Fibroblast of lung (primary cell): ENCODE data around the gene USP6NL. TPM values are rescaled to one million over a fixed set of nuclear protein-coding genes. Genes with fewer than 3 reads are reported as not detected.

Source experiments
- DNase-seq, 2 donors: peaks; one replicate each; pipeline versions ENCODE4 v3.0.0 to v3.0.0-alpha.2; 2010; ENCODE audit warnings: low read depth in 2 of 2
- H2AFZ ChIP-seq: 2 replicates; pipeline ENCODE4 v1.5.1; 2012; ENCODE audit warnings: low read length, control low read depth, inconsistent platforms
- H3K27ac ChIP-seq: 2 replicates; pipeline ENCODE4 v1.5.1; 2011; ENCODE audit warnings: low read length, control low read depth; ENCODE audit not compliant: insufficient read depth
- H3K27me3 ChIP-seq: 2 replicates; pipeline ENCODE4 v1.5.1; 2011; ENCODE audit warnings: mild to moderate bottlenecking, low read length; ENCODE audit not compliant: control insufficient read depth, insufficient read depth
- H3K36me3 ChIP-seq: 2 replicates; pipeline ENCODE4 v1.5.1; 2011; ENCODE audit warnings: low read length; ENCODE audit not compliant: control insufficient read depth, insufficient read depth
- H3K4me1 ChIP-seq: 2 replicates; pipeline ENCODE4 v1.5.1; 2011; ENCODE audit warnings: low read length; ENCODE audit not compliant: control insufficient read depth, insufficient read depth; ENCODE audit errors: extremely low read depth
- H3K4me2 ChIP-seq: 2 replicates; pipeline ENCODE4 v1.5.1; 2011; ENCODE audit warnings: low read length, control low read depth; ENCODE audit not compliant: insufficient read depth; ENCODE audit errors: extremely low read depth
- H3K4me3 ChIP-seq, 4 experiments: fragments of 200-600 bp in 1 of 4; sonication (generic) in 1 of 4; replicated peaks in 1 of 4; 2 replicates each; pipeline ENCODE4 v1.5.1; 2011 to 2016; ENCODE audit warnings: low read length in 4 of 4, low read depth in 3 of 4, mild to moderate bottlenecking in 3 of 4, control low read depth in 2 of 4, inconsistent platforms in 1 of 4, mixed read lengths in 1 of 4; ENCODE audit not compliant: insufficient read depth in 1 of 4; ENCODE audit errors: control extremely low read depth in 1 of 4
- H3K79me2 ChIP-seq: 2 replicates; pipeline ENCODE4 v1.5.1; 2012; ENCODE audit warnings: mild to moderate bottlenecking, low read length, inconsistent platforms; ENCODE audit not compliant: control insufficient read depth, insufficient read depth
- H3K9ac ChIP-seq: 2 replicates; pipeline ENCODE4 v1.5.1; 2011; ENCODE audit warnings: mild to moderate bottlenecking, low read length, control low read depth; ENCODE audit not compliant: insufficient read depth
- H3K9me3 ChIP-seq: 2 replicates; pipeline ENCODE4 v1.5.1; 2012; ENCODE audit warnings: low read depth, low read length; ENCODE audit not compliant: control insufficient read depth, insufficient read depth
- H4K20me1 ChIP-seq: 2 replicates; pipeline ENCODE4 v1.5.1; 2011; ENCODE audit warnings: low read length; ENCODE audit not compliant: control insufficient read depth, insufficient read depth; ENCODE audit errors: extremely low read depth
- CTCF ChIP-seq, 2 donors: IDR thresholded peaks in 1 of 2; conservative IDR thresholded peaks in 1 of 2; 1 replicate in 1 of 2; 2 replicates in 1 of 2; pipeline ENCODE4 v1.5.1; 2011 to 2012; ENCODE audit warnings: low read length in 2 of 2, control low read depth in 1 of 2, inconsistent platforms in 1 of 2, low read depth in 1 of 2, mild to moderate bottlenecking in 1 of 2
- EZH2 ChIP-seq: IDR thresholded peaks from 2 replicates; pipeline ENCODE4 v1.5.1; 2012; ENCODE audit warnings: low read length, control low read depth, mild to moderate bottlenecking; ENCODE audit errors: missing control alignments
- polyA plus RNA-seq, 2 donors: library from polyadenylated mRNA; depleted of rRNA in 1 of 2; stranded (reverse) in 1 of 2; unstranded in 1 of 2; fragments of >200 nt; gene quantifications; 2 replicates each; pipeline ENCODE4 v1.2.1, GENCODE V29; 2011 to 2012; ENCODE audit warnings: missing spikeins in 1 of 2
- total RNA-seq: library from RNA; depleted of rRNA; stranded (reverse); fragments of >200 nt; gene quantifications from 2 replicates; pipeline ENCODE4 v1.2.1, GENCODE V29; 2014

USP6NL gene
- total and polyA plus RNA-seq, 2 donors (not counting 1 experiment from before 2014, with no cell fraction given), result 8.9 to 13.4 TPM

DNA sequence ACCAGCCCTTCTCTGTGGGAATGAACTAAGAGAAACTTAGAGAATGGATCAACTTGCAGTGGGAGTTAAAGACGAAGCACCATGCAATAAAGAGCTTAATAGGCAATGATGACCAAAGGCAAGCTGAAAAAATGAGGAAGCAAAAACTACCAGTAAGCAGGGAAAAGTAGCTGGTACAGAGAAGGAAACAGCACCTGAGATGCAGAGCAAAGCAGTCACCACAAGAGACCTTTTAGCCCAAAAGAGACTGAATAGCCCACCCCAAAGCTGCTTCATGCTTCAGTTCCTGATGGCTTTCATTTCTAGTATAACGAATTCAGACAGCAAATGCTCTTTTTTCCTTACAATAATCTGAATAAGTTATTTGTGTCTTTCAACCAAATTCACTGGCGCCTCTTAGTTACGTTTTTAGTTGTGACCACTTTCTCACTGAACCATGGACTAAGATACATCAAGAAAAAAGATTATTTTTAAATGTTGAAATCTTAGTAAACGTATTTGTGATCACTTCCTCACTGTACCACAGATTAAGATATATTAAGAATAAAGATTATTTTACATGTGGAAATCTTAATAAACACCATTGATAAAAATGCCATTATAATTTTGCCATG lies 76.0 kb downstream of the USP6NL start:
- Histone ChIP-seq H2AFZ (no peak overlapping the region), H3K4me2 (no peak overlapping the region), H3K36me3 (no peaks in the 10 kb centered on the region), H3K27ac (no peak overlapping the region), H3K4me1 (peaks cover 17% of the 10 kb centered on the region), H3K4me3 (no peak overlapping the region), H3K27me3 (no peaks in the 10 kb centered on the region), H3K9ac (no peak overlapping the region), H3K9me3 (no peaks in the 10 kb centered on the region), H4K20me1 (no peaks in the 10 kb centered on the region), H3K79me2 (no peaks in the 10 kb centered on the region)
- TF ChIP-seq CTCF (conservative IDR thresholded peaks at IDR 0.05 in 1 of 2, IDR thresholded peaks at IDR 0.05 in 1 of 2; ENCODE audit: low read depth in 1 of 2, low read length in 2 of 2), result no peak
- TF ChIP-seq EZH2, result no peak
- no peak for DNase-seq

DNA sequence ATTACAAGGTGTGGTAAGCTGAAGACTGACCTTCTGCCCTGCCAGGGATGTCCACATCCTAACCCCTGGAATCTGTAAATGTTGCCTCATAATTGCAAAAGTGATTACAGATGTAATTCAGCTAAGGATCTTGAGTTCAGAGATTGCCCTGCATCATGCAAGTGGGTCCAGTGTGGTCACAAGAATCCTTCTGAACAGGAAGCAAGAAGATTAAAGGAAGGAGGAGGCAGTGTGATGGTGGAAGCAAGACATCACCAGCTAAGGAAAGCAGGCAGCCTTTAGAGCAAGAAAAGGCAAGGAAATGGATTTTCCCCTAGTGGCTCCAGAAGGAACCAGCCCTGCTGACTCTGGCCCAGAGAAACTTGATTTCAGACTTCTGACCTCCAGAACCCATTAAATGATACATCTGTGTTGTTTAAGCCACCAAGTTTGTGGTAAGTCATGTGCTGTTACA lies 78.1 kb downstream of the USP6NL start:
- peak overlapping the region; percentile 12 for H2AFZ ChIP-seq
- peak; percentile 16 to 51 for DNase-seq
- H3K27ac ChIP-seq, result no peak overlapping the region
- H3K4me1 ChIP-seq, result peaks cover 9% of the 10 kb centered on the region
- H3K9ac ChIP-seq, result no peak overlapping the region
- no peaks in the 10 kb centered on the region for H4K20me1 ChIP-seq
- no peaks in the 10 kb centered on the region for H3K27me3 ChIP-seq
- H3K36me3 ChIP-seq, result no peaks in the 10 kb centered on the region
- H3K9me3 ChIP-seq, result no peaks in the 10 kb centered on the region
- H3K4me3 ChIP-seq, result no peak overlapping the region
- H3K79me2 ChIP-seq, result no peaks in the 10 kb centered on the region
- peak; percentile 50 to 58 for TF ChIP-seq CTCF (conservative IDR thresholded peaks at IDR 0.05 in 1 of 2, IDR thresholded peaks at IDR 0.05 in 1 of 2; ENCODE audit: low read depth in 1 of 2, low read length in 2 of 2)
- TF ChIP-seq EZH2, result no peak
- peak overlapping the region; percentile 23 for H3K4me2 ChIP-seq

DNA sequence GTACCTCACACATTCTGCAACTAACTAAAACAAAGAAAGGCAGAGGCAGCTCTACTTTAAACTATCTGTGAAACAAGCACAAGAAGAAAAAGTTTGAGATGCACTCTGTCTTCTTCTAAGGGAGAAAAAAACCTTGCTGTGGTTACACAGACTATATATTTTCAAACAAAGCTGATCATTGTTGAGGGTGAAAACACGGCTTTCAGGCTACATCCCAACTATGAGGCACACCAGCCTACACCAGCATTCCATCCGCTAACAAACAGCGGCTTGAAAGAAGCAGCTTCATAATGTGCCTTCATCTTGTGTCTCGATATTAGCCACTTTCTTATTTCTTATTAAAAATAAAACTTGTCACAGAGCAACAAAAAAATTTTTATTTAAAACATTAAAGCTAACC lies 79.1 kb downstream of the USP6NL start:
- Histone ChIP-seq H3K4me2 (peak overlapping the region; percentile 33), H3K9ac (no peak overlapping the region), H3K4me3 (peak overlapping the region in 1 of 4 experiments; percentile 2), H3K27me3 (no peaks in the 10 kb centered on the region), H2AFZ (no peak overlapping the region), H3K9me3 (no peaks in the 10 kb centered on the region), H3K79me2 (no peaks in the 10 kb centered on the region), H3K4me1 (peaks cover 9% of the 10 kb centered on the region), H3K27ac (no peak overlapping the region), H3K36me3 (no peaks in the 10 kb centered on the region), H4K20me1 (no peaks in the 10 kb centered on the region)
- peak; percentile 52 to 66 for DNase-seq
- no peak for TF ChIP-seq CTCF (conservative IDR thresholded peaks at IDR 0.05 in 1 of 2, IDR thresholded peaks at IDR 0.05 in 1 of 2; ENCODE audit: low read depth in 1 of 2, low read length in 2 of 2)
- TF ChIP-seq EZH2, result no peak
